ENCODE results near the gene ATXN1.
A peak's percentile ranks its signal among the peaks of the same experiment; 100 is the strongest.

Gene ATXN1

DNA sequence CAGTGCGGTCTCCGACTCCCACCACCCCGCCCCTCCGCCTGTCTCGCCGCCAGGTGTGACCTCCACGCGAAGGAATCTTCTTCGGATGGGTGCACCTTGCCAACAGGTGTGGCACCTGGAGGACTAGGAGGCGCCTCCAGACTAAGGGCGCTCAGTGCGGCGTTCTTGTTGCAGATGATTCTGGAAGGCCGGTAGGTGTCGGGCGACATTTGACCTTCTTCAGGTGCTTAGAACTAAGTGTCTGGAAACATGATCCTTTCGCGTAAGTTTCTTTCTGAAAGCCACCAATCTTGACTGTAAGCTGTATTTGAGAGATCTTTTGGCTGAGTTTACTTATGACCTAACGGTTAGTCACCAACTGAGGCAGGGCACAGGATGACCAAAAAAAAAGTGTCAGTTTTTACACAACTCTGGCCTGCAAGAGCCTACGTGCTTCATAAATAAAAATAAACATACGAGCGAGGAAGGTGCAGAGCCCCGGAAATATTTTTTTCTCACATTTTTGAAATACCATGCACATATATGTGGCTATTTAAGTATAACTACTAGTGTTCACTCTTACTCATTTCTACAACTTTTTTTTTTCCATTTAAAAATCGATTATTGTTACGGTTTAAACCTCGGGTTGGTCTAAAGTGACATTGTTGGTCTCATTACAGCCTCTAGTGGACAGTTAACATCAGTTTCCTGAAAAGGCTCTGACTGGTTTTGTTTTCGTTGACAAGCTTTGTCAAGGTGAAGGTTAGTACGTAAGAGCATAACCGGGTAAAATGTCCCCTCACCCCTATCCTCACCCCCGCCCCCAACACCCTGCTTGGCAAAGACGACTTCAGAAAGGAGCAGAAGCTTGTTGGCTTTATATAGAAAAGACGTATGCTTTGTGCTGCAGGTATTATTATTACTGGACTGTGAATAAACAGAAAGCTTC, 1.6 kb upstream of the ATXN1 start:
- FAIRE-seq = peak; percentile 75
- DNase-seq (ENCODE audit: low spot score) = peak; percentile 85

DNA sequence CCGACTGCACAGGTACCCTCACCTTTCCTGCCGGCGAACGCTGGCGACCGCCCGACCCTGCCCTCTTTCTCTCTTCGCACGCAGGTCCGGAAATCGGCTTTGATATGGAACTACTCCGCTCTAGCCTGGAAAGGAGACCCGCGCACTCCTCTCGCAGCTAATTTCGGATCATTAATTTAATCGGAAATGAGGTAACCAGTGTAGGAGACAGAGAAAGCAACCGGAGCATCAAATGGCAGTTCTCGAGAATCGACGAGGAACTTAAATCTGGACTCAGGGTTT, 949 bp upstream of the ATXN1 start:
- FAIRE-seq = no peak
- DNase-seq (ENCODE audit: low spot score) = no peak

DNA sequence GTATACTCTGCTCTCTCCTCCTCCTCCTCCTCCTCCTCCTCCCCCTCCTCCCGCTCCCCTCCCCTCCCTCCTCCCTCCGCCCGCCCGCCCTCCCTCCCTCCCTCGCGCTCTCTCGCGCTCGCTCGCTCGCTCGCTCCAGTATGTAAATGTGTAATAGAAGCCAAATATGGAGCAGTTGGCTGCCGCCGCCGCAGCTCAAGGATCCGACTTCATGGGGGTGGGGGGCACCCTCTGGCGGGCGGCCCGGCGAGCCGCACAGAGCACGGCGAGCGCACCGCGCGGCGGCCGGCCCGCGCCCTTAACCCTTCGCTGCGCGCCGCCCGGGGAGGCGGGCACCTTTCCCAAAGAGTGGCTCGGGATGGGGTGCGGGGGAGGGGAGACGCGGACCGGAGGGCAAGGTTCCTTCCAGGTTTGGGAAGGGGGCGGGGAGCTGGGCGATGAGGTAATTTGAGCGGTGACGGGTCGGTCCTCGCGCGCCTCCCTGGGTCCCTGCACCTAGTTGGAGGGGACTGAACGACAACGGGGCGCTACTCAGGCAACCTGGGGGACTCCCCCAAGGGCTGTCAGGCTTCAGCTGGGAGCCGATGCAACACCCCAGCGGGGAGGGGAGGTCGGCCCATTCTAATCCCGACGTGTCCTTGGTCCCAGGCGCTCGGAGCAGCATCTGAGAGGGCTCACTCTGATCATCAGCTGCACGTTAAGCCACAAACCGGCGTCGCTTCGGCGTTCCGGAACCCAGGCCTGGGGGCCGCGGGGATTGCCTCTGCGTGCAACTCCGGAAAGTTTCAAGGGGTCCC, 409 bp upstream of the ATXN1 start:
- peak; percentile 80 for DNase-seq (ENCODE audit: low spot score)
- no peak for FAIRE-seq

DNA sequence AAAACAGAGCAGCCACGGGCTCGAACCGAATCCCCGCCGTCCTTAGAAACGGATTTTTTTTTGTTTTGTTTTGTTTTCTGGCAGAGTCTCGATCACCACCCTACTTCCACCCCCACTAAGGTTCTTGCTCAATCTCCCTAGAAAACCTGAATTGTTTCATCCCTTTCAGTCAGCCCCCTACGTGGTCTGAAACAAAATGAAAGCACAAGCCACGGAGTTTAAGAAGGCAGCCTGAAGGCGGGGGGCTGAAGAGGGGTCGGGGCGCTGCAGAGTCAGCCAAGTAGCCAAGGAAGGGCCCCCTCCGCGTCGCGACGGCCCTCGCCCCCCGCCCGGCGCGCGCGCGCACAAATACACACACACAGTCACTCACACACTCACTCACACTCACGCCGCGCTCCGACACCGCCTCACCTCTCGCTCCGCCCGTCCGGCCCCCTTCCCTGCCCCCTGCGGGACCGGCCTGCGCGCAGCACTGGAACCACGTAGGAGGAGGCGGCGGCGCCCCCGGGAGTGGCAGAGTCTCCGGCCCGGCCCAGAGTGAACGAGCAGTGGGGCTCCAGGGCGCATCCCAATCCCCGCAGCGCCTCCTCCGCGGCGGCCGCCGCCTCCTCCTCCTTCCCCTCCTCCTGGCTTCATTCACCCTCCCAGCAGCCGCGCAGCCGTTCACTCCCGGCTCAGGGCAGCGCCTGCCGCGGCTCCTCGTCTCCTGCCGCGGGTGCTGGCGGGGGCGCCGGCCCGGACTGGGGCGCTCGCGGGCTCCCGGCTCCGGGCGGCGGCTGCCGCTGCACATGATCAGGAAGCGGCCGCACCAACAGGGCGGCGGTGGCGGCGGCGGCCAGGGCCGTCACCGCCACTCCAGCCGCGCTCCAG, 1.4 kb downstream of the ATXN1 start:
- DNase-seq (ENCODE audit: low spot score) (peak; percentile 65), FAIRE-seq (no peak)

DNA sequence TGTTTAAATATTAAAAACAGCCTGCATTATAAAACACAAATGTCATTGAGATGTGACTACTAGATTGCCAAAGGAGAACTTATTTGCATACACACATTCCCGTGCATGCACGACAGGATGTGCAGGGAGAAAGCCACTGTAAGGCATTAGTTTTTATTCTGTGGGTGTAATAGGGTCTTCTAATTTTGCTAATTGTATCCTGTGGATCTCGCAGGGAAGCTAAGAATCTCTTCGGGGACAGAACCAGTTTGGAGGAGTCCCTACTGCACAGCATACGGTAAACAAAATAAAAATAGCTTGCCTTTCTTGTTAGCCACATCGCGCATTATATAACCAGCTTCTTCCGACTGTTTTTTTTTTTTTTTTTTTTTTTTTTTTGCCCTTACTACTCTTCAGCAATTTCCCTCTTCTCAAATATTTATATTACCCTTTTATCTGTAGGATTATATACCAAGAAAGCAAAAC, 2.0 kb downstream of the ATXN1 start:
- FAIRE-seq (no peak), DNase-seq (ENCODE audit: low spot score) (no peak)

DNA sequence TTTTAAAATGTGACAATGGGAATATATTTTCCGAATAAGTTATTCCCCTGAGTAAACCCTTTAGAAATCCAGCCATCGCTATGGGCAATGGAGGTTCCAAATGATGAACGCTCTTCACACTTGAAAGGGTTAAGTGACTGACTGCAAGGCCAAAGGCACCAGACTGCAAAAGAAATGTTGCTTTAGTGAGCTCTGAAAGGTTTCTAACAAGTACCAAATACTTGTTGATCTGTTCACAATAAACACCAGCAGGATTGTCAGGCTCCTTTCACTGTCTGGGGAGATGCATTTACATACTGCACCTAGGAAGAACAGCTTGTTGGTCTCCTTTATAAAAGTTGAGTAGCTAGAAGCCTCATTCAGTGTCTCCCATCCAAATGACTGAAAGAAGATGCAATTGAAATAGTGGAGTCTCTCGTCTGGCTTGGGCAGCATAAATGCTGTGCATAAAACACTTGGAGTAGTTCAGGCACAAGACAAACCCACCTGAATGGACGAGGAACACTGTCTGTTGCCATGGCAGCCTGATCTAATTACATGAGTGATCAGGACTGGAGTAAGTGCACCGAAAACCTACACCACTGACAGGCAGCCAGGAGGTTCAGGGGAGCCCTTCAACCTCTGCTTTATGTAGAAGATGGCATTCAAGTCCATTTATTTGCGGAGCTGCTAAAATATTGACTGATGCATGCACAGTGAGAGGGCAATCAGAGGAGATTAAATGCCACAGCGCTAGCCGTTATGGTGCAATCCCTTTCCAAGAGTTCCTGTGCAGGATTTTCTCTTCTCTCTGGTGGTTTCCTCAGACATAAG, 2.9 kb downstream of the ATXN1 start:
- DNase-seq (ENCODE audit: low spot score) = no peak
- FAIRE-seq = no peak

DNA sequence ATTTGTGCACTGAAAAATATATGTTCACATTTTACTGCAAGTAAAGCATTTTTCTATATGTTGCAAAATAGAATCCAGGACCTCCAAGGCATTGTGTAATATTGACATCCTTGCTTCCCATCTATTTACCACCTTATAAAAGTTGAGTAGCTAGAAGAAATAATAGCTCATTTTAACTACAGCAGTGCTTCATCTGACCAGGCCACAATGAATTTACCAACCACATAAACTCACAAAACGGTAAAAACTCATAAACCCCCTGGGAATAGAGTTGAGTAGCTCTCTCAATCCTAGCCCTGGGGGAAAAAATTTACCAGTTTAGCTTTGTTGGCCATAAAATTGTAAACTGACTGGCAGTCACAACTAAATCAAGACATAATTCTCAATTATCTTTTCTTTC, 3.9 kb downstream of the ATXN1 start:
- FAIRE-seq (no peak), DNase-seq (ENCODE audit: low spot score) (no peak)

DNA sequence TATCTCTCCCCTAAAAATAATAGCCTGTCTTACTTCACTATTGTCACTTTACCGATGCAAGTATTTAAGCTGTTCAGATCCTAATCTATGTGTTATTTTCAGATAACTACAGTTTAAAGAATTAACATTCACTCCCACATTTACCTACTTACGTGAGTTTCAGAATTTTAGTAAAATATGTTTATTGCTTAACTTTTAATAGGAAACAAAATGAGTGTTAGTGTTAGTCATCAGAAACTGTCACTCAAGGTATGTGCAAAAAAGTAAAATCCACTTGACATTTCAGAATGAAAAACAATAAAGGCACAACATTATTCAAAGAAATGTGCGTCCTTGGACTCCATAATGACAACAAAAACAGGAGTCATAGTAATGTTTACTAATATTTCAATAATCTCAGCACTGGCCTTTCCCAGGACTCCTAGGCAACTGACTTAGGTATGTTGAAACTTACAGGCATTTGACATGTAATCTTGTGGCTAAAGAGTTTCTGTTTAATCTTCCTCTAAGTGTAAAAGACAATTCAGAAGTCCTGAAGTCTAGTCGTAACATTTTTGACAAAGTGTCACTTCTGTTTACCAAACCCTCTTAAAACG, 4.5 kb downstream of the ATXN1 start:
- FAIRE-seq = no peak

DNA sequence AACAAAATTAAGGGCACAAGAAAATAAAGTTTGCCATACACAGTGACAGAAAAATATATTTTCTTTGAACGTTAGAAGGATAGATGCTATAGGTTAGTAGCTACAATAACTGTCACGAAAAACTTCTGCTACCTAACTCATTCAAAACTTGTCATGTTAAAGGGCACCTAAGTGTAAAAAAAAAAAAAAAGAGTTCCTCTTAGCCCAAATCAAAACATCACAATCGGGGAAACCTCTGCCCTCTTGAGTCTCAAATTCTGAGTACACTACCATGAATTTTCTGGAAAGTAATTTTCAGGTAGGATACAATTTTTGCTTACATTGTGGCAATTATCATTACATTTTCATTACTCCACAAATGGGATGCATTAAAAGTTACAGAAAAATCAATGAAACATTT, 5.7 kb downstream of the ATXN1 start:
- FAIRE-seq = no peak

More for the DNA sequence above, 4.5 kb downstream of the ATXN1 start:
- DNase-seq (ENCODE audit: low spot score) = no peak

DNA sequence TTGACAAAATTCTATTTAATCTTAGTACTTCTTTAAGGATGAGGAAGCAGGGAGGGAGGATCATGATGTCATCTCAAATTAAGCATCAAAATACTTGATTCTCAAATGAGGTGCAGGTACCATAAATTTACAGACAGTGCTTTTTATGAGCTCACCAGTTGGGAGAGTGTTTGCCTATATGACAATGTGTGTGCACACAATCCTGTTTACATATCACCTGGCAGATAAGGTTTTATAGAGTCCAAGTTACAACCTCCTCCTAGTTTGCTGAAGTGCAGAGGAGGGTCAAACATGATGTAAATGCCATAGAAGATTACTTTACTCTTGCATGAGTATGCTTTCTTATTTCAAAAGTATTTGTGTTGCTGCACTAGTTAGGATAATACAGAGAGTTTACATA, 6.4 kb downstream of the ATXN1 start:
- FAIRE-seq (no peak), DNase-seq (ENCODE audit: low spot score) (no peak)

More for the DNA sequence above, 5.7 kb downstream of the ATXN1 start:
- DNase-seq (ENCODE audit: low spot score) = no peak

DNA sequence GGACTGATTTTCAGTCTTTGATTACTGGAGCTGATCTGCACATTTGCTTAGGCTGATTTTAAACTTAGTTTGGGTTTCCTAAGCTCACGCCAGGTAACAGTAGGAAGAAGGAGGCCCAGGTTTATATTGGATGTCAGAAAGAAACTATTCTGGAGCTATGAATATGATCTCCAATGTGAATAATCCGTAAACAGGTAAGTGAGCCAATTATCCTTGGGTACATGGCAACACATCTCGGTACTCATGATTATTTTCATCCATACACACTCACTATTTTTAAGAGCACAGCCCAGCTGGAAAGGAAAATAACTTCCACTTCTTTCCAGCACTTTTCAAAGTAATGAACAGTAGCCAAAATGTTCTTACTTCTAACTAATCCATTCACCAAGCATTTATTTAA, 7.0 kb downstream of the ATXN1 start:
- no peak for FAIRE-seq
- no peak for DNase-seq (ENCODE audit: low spot score)

DNA sequence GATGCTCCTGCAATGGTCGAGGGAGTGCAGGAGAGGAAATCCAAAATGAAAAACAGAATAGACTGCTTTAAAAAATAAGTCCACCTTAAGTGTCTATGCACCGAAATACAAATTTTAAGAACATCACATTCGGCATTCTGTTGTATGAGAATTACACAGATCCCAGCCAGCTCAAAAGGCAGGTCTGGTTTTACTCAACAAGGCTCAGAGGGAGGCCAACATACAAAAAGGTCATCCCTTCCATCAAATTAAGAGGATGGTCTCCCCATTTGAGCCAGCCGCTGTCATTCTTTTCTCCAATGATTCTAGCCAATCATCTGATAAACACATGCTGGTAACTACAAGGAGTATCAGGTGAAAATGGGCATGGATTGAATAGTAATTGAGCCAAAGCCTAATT, 7.9 kb downstream of the ATXN1 start:
- DNase-seq (ENCODE audit: low spot score) (no peak), FAIRE-seq (no peak)

DNA sequence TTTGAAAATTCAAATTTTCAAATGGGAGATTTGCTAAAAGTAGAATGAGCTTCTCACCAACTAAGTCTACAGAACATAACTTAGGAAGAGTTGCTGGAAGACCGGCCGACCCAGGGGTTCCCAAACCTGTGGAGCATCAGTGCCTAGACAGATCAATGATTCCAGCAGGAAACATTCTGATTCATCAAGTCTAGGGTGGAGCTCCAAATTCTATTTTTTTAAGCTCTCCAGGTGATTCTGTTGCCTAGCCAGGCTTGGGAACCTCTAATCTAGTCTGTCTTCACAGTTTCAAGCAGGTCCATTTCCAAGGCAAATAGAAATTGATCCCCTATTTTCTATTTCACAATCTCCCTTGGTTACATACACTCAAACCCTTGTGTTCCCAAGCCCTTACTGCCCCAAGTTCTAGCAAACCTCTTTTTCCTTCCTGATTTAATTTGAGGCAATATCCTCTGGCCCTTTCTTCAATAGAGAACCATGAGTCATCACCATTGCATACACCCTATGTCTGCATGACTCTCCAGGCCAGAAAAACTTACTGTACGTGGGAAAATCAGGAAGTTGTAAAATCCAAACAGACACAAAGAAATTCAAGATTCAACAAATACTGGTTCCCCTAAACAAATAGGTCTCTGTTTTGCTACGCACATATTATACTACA, 8.9 kb downstream of the ATXN1 start:
- DNase-seq (ENCODE audit: low spot score) (peak; percentile 63), FAIRE-seq (peak; percentile 83)

DNA sequence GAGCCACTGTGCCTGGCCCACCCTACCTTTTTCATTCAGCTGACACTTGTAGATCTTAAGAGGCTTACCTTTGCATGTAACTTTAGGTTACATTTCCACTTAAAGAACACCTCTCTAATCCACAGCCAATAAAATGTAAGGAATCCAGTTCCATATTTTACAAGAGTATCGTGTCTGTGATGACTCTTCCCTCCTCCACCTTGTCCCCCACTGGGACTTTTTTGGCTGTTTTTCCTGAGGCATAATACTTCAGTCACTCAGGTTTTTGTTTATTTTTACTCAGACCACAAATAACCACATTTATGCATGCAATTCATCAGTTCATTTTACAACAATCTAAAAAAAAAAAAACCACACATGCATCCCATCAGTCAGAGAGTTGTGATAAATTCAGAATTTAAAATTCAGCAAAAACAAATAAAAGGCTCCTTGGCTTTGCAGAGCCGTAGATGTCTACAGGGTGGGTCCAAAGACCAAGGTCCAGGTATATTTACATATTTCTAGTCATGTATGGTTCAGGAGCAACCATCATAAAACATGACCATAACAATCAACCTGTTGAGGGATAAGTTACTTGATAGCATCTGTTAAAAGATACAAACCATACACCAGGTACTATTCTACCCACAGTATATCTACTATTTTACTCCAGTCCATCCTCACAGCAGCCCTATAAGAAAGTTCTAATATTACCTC, 9.9 kb downstream of the ATXN1 start:
- DNase-seq (ENCODE audit: low spot score) (no peak), FAIRE-seq (no peak)

DNA sequence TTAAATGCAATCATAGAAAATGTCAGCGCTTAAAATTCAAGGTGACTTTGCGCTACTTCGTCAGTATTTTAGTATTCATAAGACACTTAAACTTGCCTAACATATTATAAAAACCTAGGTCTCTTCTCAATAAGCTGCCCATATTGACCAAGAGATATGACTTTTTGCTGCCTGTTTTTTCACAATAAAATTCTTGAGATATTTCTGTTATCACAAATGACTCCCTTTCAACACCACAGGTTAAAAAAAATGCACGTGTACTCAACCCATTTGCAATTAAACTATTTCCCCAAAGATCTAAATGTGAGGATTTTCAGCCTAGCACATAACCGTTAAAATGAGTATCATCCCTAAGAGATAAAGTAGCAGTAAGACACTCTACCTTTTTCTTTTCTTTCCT, 10.7 kb downstream of the ATXN1 start:
- FAIRE-seq (no peak), DNase-seq (ENCODE audit: low spot score) (no peak)

DNA sequence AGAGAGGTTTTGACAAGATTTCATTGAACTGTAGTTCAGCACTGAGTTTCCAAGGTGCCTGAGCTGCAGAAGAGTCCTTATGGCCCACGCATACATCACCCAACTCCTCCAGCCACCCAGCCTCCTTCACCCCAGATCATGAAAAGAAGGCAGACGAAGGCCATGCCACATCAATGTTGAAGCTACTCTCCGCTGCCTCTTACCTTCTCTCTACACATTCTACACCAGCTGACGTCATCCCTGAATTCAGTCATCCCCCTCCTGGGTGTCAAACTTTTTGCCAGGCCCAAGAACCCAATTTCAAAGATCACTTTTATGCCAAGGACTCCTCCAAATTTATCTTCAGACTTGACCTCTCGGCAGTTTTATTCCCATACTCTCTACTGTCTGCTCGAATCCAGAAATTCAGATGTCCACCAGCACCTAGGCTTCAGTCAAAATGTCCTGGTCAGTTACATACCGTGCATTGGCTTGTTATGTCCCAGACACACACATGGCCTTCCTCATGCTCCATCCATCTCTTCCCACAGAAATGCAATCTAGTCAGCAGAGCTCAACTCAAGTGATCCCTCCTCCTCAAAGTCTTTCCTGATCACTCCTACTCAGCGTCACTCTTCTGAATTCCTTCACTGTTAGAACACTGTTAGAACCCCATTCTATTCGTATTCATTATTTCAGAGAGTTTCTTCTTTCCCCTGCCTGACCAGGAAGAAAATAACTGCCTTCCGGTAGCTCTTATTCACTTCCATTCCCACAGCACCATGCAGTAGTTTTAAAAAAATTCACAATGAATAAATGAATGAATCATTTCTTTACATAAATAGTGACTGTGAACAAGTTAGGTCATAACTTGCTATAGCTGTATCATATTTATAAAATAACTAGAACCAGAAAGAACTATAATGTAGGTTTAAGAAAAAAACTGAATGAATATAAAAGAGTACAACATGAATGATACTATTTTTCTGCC, 11.5 kb downstream of the ATXN1 start:
- DNase-seq (ENCODE audit: low spot score) (no peak), FAIRE-seq (no peak)

DNA sequence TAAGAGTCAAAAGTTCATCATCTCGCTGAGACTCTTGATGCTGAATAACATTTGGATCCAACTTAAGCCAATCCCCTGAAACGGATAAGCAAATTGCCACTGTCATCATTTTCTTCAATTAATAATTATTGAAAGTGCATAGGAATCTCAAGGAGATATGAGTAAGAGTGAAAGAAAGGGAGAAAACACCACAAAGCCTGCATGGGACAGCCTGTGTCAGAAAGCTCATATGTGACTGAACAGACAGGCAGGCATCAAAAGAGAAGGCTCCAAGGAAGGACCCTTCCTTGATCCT, 13.3 kb downstream of the ATXN1 start:
- DNase-seq (ENCODE audit: low spot score) (no peak), FAIRE-seq (no peak)
